SK-N-MC (cell line): ENCODE data around the gene NANOS3.

Experiments used
- DNase-seq: peaks from one replicate; pipeline ENCODE4 v3.0.0-alpha.2; 2011; ENCODE audit warnings: low read depth, low spot score
- H3K27ac ChIP-seq: fragments of 200-600 bp; sonication (generic); 2 replicates; pipeline ENCODE4 v1.5.1; 2016; ENCODE audit warnings: mixed run types
- H3K36me3 ChIP-seq: fragments of 200-600 bp; sonication (generic); 2 replicates; pipeline ENCODE4 v1.6.1; 2017; ENCODE audit warnings: antibody characterized with exemption, low read length, mixed read lengths; ENCODE audit not compliant: insufficient read depth
- H3K4me3 ChIP-seq: fragments of 200-600 bp; sonication (generic); 2 replicates; pipeline ENCODE4 v1.5.1; 2016
- H3K9ac ChIP-seq: fragments of 200-600 bp; sonication (generic); 2 replicates; pipeline ENCODE4 v1.8.0; 2017; ENCODE audit warnings: mixed run types, mixed read lengths; ENCODE audit not compliant: insufficient read length
- H3K9me3 ChIP-seq: fragments of 200-600 bp; sonication (generic); 2 replicates; pipeline ENCODE4 v1.6.1; 2017; ENCODE audit warnings: low read depth, mild to moderate bottlenecking, antibody characterized with exemption, low read length, moderate library complexity, mixed read lengths
- EZH2 ChIP-seq: fragments of 200-600 bp; sonication (generic); IDR thresholded peaks from one replicate; pipeline ENCODE4 v1.6.1; 2017; ENCODE audit warnings: antibody characterized with exemption
- FOXP2 ChIP-seq: optimal IDR thresholded peaks from 2 replicates; pipeline ENCODE3; 2011; ENCODE audit warnings: mild to moderate bottlenecking, moderate library complexity; ENCODE audit not compliant: insufficient read depth; ENCODE audit errors: extremely low read length, control extremely low read depth
- POLR2AphosphoS5 ChIP-seq: IDR thresholded peaks from 2 replicates; pipeline ENCODE4 v1.6.1; 2012; ENCODE audit warnings: mild to moderate bottlenecking, low read depth, low read length, borderline replicate concordance

The NANOS3 gene

GRCh38 chr19:13856497-13856896 lies 20.4 kb upstream of the NANOS3 start:
- TF ChIP-seq FOXP2: no peak
- TF ChIP-seq POLR2AphosphoS5: no peak
- no peak for TF ChIP-seq EZH2
- DNase-seq: no peak
- H3K36me3 ChIP-seq: no peaks in the 10 kb centered on the region
- H3K9ac ChIP-seq: no peak overlapping the region
- H3K9me3 ChIP-seq: no peaks in the 10 kb centered on the region
- H3K27ac ChIP-seq: peak overlapping the region; percentile 31; the same call in 1 of the 2 replicates
- H3K4me3 ChIP-seq: no peak overlapping the region

GRCh38 chr19:13859361-13859880 lies 17.5 kb upstream of the NANOS3 start:
- TF ChIP-seq EZH2: no peak
- no peaks in the 10 kb centered on the region for H3K36me3 ChIP-seq
- H3K9ac ChIP-seq: no peak overlapping the region
- H3K27ac ChIP-seq: no peak overlapping the region
- DNase-seq: no peak
- no peak overlapping the region for H3K4me3 ChIP-seq
- no peaks in the 10 kb centered on the region for H3K9me3 ChIP-seq

GRCh38 chr19:13860679-13861391 lies 16.1 kb upstream of the NANOS3 start:
- no peak for DNase-seq
- peak overlapping the region; percentile 71 for H3K9ac ChIP-seq
- no peaks in the 10 kb centered on the region for H3K36me3 ChIP-seq
- H3K9me3 ChIP-seq: no peaks in the 10 kb centered on the region
- peak overlapping the region; percentile 76 for H3K4me3 ChIP-seq
- H3K27ac ChIP-seq: peak overlapping the region; percentile 98
- no peak for TF ChIP-seq EZH2
- TF ChIP-seq POLR2AphosphoS5: no peak
- no peak for TF ChIP-seq FOXP2

- Histone ChIP-seq H3K36me3 (no peaks in the 10 kb centered on the region), H3K9me3 (no peaks in the 10 kb centered on the region), H3K4me3 (peak overlapping the region; percentile 76), H3K9ac (peak overlapping the region; percentile 71), H3K27ac (peak overlapping the region; percentile 98)
- TF ChIP-seq POLR2AphosphoS5: peak; percentile 25; the same call in 1 of the 2 replicates
- TF ChIP-seq FOXP2: no peak
- DNase-seq: peak; percentile 58
These were observed 15.6 kb upstream of the NANOS3 start for GRCh38 chr19:13861392-13861713.

- H3K9me3 ChIP-seq: no peaks in the 10 kb centered on the region
- peak overlapping the region; percentile 71 for H3K9ac ChIP-seq
- peak overlapping the region; percentile 76 for H3K4me3 ChIP-seq
- DNase-seq: no peak
- peak; percentile 12 for TF ChIP-seq FOXP2
- peak; percentile 46 for TF ChIP-seq POLR2AphosphoS5
- TF ChIP-seq EZH2: no peak
- no peaks in the 10 kb centered on the region for H3K36me3 ChIP-seq
- peak overlapping the region; percentile 98 for H3K27ac ChIP-seq
These were observed 15.0 kb upstream of the NANOS3 start for GRCh38 chr19:13861714-13862531.

GRCh38 chr19:13864046-13864666 lies 12.8 kb upstream of the NANOS3 start:
- no peak for TF ChIP-seq FOXP2
- TF ChIP-seq EZH2: no peak
- TF ChIP-seq POLR2AphosphoS5: no peak
- Histone ChIP-seq H3K36me3 (no peaks in the 10 kb centered on the region), H3K27ac (peak overlapping the region; percentile 83), H3K9me3 (no peaks in the 10 kb centered on the region), H3K4me3 (peak overlapping the region; percentile 72), H3K9ac (no peak overlapping the region)
- no peak for DNase-seq

- TF ChIP-seq POLR2AphosphoS5 (no peak), FOXP2 (no peak), EZH2 (no peak)
- DNase-seq: no peak
- Histone ChIP-seq H3K9ac (no peak overlapping the region), H3K4me3 (peak overlapping the region; percentile 79), H3K9me3 (no peaks in the 10 kb centered on the region), H3K27ac (peak overlapping the region; percentile 83), H3K36me3 (no peaks in the 10 kb centered on the region)
These were observed 12.0 kb upstream of the NANOS3 start for GRCh38 chr19:13864667-13865570.
